Hepatocyte (in vitro differentiated cells): ENCODE results near the gene TWIST2.

Experiments used
- EZH2 ChIP-seq: fragments of 200-600 bp; sonication (generic); IDR thresholded peaks from 2 replicates; pipeline ENCODE4 v1.6.1; 2016; ENCODE audit warnings: antibody characterized with exemption, mild to moderate bottlenecking, borderline replicate concordance
- TF ChIP-seq, protein P1 (sequence below): fragments of 200-600 bp; sonication (generic); IDR thresholded peaks from 2 replicates; pipeline ENCODE4 v1.5.1; 2016; ENCODE audit warnings: antibody characterized with exemption, mild to moderate bottlenecking; ENCODE audit not compliant: poor library complexity

DNA sequence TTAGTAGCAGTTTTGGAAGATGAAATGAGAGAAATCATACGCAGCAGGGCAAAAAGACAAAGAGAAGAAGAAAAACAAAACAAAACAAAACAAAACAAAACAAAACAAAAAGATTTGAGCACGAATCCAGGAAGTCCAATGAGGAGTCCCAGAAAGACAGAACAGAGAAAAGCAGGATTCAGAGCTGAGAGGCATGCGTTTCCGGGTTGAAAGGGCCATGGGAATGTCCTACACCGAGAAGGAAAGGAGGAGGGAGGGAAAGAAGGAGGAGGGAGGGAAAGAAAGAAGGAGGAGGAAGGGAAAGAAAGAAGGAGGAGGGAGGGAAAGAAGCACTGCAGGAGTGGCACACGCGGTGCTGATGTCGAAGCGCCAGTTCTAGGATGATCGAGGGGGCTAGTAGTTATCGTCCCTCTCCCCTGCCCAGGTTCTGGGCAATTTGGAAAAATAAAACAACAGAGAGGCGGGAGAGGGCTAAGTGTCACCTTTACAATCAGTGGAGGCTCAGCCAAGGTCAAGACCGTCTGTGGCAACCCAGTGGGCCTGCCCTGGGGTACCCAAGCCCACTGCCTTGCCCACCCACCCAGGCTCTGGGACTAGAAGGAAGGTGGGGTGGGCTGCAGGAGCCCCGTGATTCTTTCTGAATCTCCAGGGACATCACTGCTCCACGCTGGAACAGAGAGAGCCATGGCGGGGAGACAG is 68.4 kb downstream of the TWIST2 start:
- TF ChIP-seq, protein P1, sequence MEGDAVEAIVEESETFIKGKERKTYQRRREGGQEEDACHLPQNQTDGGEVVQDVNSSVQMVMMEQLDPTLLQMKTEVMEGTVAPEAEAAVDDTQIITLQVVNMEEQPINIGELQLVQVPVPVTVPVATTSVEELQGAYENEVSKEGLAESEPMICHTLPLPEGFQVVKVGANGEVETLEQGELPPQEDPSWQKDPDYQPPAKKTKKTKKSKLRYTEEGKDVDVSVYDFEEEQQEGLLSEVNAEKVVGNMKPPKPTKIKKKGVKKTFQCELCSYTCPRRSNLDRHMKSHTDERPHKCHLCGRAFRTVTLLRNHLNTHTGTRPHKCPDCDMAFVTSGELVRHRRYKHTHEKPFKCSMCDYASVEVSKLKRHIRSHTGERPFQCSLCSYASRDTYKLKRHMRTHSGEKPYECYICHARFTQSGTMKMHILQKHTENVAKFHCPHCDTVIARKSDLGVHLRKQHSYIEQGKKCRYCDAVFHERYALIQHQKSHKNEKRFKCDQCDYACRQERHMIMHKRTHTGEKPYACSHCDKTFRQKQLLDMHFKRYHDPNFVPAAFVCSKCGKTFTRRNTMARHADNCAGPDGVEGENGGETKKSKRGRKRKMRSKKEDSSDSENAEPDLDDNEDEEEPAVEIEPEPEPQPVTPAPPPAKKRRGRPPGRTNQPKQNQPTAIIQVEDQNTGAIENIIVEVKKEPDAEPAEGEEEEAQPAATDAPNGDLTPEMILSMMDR, result no peak
- TF ChIP-seq EZH2, result no peak
